ENCODE results near the gene TC2N.

GRCh38 chr14:91872011-91872501, 4.7 kb upstream of the TC2N start:
- TF ChIP-seq EZH2 (IDR thresholded peaks at IDR 0.05; ENCODE audit: borderline replicate concordance, insufficient read depth, low read depth, low read length, poor library complexity, severe bottlenecking), result no peak
- TF ChIP-seq, protein P1, sequence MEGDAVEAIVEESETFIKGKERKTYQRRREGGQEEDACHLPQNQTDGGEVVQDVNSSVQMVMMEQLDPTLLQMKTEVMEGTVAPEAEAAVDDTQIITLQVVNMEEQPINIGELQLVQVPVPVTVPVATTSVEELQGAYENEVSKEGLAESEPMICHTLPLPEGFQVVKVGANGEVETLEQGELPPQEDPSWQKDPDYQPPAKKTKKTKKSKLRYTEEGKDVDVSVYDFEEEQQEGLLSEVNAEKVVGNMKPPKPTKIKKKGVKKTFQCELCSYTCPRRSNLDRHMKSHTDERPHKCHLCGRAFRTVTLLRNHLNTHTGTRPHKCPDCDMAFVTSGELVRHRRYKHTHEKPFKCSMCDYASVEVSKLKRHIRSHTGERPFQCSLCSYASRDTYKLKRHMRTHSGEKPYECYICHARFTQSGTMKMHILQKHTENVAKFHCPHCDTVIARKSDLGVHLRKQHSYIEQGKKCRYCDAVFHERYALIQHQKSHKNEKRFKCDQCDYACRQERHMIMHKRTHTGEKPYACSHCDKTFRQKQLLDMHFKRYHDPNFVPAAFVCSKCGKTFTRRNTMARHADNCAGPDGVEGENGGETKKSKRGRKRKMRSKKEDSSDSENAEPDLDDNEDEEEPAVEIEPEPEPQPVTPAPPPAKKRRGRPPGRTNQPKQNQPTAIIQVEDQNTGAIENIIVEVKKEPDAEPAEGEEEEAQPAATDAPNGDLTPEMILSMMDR (IDR thresholded peaks at IDR 0.05), result no peak
